Body of pancreas (tissue), 4 donors: ENCODE measurements around the gene STX18. TPM values are rescaled to one million over a fixed set of nuclear protein-coding genes. Genes with fewer than 3 reads are reported as not detected.

ENCODE experiments used
- ATAC-seq: fragments of 150-250 bp; one replicate; pipeline ENCODE4 v1.9.1; 2016
- DNase-seq, 4 donors: peaks; one replicate each; pipeline ENCODE4 v3.0.0-alpha.2; 2019
- H3K27ac ChIP-seq, 4 donors: fragments of 200-600 bp; sonication (generic); 1 replicate in 3 of 4; 2 replicates in 1 of 4; pipeline versions ENCODE4 v1.5.1 to v1.6.1; 2016 to 2019; ENCODE audit warnings: mild to moderate bottlenecking in 1 of 4, mixed read lengths in 1 of 4, moderate library complexity in 1 of 4
- H3K27me3 ChIP-seq, 2 donors: fragments of 200-600 bp; sonication (generic); one replicate each; pipeline ENCODE4 v1.6.0; 2016; ENCODE audit warnings: mild to moderate bottlenecking in 1 of 2
- H3K36me3 ChIP-seq, 2 donors: fragments of 200-600 bp; sonication (generic); replicated peaks in 1 of 2; 2 replicates each; pipeline ENCODE4 v1.5.1; 2016; ENCODE audit warnings: low read depth in 2 of 2; ENCODE audit not compliant: insufficient read depth in 1 of 2
- H3K4me1 ChIP-seq: fragments of 200-600 bp; sonication (generic); one replicate; pipeline ENCODE4 v1.6.0; 2016
- H3K4me3 ChIP-seq, 2 donors: fragments of 200-600 bp; sonication (generic); 1 replicate in 1 of 2; 2 replicates in 1 of 2; pipeline ENCODE4 v1.5.1; 2016 to 2019
- H3K9me3 ChIP-seq, 3 donors: fragments of 200-600 bp; sonication (generic); 1 replicate in 2 of 3; 2 replicates in 1 of 3; pipeline ENCODE4 v1.5.1; 2016
- CTCF ChIP-seq, 7 experiments: fragments of 450-650 bp in 4 of 7; fragments of 200-600 bp in 3 of 7; sonication (generic) in 3 of 7; IDR thresholded peaks; one replicate each; pipeline ENCODE4 v1.5.1; 2016 to 2019; ENCODE audit warnings: antibody characterized with exemption in 7 of 7
- POLR2A ChIP-seq, 3 donors: fragments of 450-650 bp; IDR thresholded peaks; one replicate each; pipeline ENCODE4 v1.6.1; 2016; ENCODE audit warnings: antibody characterized with exemption in 3 of 3, mild to moderate bottlenecking in 2 of 3
- WGBS, 2 donors: methylation state at CpG; one replicate each; pipeline ENCODE4 v1.1.5; 2017; 5-methylcytosine and 5-hydroxymethylcytosine counted together
- intact Hi-C: fragments of 100-400 bp; cut with DNase I; formaldehyde crosslinking; loops from one replicate; pipeline ENCODE4 v1.15.1; 2023
- total RNA-seq, 2 donors: library from RNA; depleted of rRNA; stranded (reverse); fragments of >200 nt; gene quantifications; one replicate each; pipeline ENCODE4 v1.1.0, GENCODE V29; 2016

The STX18 gene
- total RNA-seq, 2 donors from 2014 or later, result 13.5 to 53.4 TPM

DNA sequence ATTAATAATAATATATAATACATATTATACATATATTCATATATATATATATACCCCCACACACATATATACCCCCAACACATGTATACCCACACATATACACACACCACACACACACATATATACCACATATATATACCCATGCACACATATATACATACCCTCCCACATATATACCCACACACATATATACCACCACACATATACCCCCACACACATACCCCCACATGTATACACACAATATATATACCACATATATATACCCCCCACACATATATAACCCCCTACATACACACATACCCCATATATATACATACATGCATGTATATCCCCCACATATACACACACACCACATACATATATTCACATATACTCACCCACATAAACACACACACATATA, 103.0 kb downstream of the STX18 start:
- no peak for ATAC-seq

DNA sequence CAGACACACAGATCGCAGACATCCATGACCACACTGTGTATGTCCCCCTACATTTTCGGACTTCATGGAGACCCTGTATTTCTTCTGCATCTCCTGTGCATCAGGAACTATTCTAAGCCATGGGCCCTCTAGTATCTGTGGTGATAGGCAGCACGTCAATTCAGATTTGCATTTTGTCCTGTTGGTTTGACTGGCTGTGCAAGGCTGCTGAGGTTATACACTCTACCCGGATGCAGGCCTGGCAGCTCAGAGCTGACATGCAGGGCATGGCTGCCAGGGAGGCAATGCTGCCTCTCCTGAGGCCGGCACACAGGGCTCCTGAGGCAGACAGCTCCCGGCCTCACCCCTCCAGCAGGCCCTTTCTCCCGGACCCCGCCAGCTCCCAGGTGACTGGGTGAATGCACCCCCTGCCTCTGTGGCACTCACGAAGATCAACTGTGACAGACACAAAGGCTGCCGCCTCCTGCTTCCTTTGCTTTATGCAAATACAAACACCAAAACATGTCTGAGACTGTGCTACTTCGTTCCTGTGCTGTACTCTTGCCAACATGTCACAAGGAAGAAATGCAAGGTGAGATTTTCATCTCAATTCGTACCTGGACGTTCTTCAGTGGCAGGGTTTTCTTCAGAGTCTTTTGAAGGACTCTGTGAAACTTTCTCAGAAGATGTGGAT, 103.9 kb downstream of the STX18 start:
- 84 to 94% methylated on average over 11 to 13 of the region's 13 CpGs for WGBS, 2 donors
- Histone ChIP-seq H3K9me3 (no peaks in the 10 kb centered on the region), H3K27me3 (no peaks in the 10 kb centered on the region), H3K4me3 (no peak overlapping the region), H3K36me3 (peaks cover 7 to 9% of the 10 kb centered on the region in 2 donors), H3K27ac (no peak overlapping the region), H3K4me1 (no peaks in the 10 kb centered on the region)
- intact Hi-C loops, result no loop called here
- ATAC-seq (no peak), DNase-seq (no peak)
- TF ChIP-seq POLR2A (IDR thresholded peaks at IDR 0.05), result no peak
- TF ChIP-seq CTCF (IDR thresholded peaks at IDR 0.05), result no peak

More for the DNA sequence above, 103.0 kb downstream of the STX18 start:
- H3K9me3 ChIP-seq, result no peaks in the 10 kb centered on the region
- no peaks in the 10 kb centered on the region for H3K4me1 ChIP-seq
- peaks cover 6 to 8% of the 10 kb centered on the region in 2 donors for H3K36me3 ChIP-seq
- TF ChIP-seq POLR2A (IDR thresholded peaks at IDR 0.05), result no peak
- TF ChIP-seq CTCF (IDR thresholded peaks at IDR 0.05), result no peak
- DNase-seq, result no peak
- H3K27me3 ChIP-seq, result no peaks in the 10 kb centered on the region
- no peak overlapping the region for H3K27ac ChIP-seq
- H3K4me3 ChIP-seq, result no peak overlapping the region
- intact Hi-C loops, result no loop called here

DNA sequence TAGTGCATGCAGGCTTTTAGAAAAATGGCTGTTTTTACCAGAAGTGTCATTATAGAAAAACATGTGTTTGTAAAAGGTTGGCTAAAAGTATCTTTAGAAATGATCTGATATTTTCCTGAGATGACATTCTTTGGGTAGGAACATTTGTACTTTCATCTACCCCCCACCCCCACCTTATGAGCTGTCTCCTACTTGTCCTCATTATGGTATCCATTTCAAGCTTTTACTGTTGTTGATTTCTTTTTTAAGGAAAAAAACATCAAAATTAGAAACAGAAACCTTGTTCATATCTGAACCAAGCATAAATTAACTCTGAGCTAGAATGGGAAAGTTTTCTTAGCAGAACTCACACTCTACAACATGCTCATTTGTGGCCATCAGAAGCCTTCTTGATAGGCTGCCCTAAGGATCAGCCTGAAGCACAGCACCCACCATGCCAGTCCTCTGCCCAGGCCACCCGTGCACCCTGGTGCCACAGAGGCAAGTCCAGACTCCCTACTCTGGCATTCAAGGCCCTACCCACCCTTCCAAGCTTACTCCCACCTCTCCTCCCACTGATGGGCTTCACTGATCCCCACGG, 105.5 kb downstream of the STX18 start:
- Histone ChIP-seq H3K27ac (no peak overlapping the region), H3K36me3 (peaks cover 12 to 13% of the 10 kb centered on the region in 2 donors), H3K9me3 (no peaks in the 10 kb centered on the region), H3K4me3 (no peak overlapping the region), H3K4me1 (no peaks in the 10 kb centered on the region), H3K27me3 (no peaks in the 10 kb centered on the region)
- TF ChIP-seq CTCF (IDR thresholded peaks at IDR 0.05) (no peak), POLR2A (IDR thresholded peaks at IDR 0.05) (no peak)
- WGBS, 2 donors, result 82 to 89% methylated on average over 2 of the region's 2 CpGs
- ATAC-seq (no peak), DNase-seq (no peak)
- intact Hi-C loops, result no loop called here

- H3K9me3 ChIP-seq, result no peaks in the 10 kb centered on the region
- DNase-seq (no peak), ATAC-seq (no peak)
- H3K4me1 ChIP-seq, result no peaks in the 10 kb centered on the region
- intact Hi-C loops, result no loop called here
- 63 to 90% methylated on average over 4 of the region's 4 CpGs for WGBS, 2 donors
- no peak overlapping the region for H3K27ac ChIP-seq
- no peak for TF ChIP-seq CTCF (IDR thresholded peaks at IDR 0.05)
- no peak for TF ChIP-seq POLR2A (IDR thresholded peaks at IDR 0.05)
- H3K36me3 ChIP-seq, result peaks cover 12 to 13% of the 10 kb centered on the region in 2 donors
- no peak overlapping the region for H3K4me3 ChIP-seq
- no peaks in the 10 kb centered on the region for H3K27me3 ChIP-seq
Measured at GRCh38 chr4:4433941-4434340, 107.9 kb downstream of the STX18 start.
